Nephron (organoid): ENCODE results near the gene PIGZ.

Experiments
- H3K27ac Mint-ChIP-seq, 3 experiments: 2 replicates each; pipeline ENCODE4 v1.8.0; 2020; ENCODE audit warnings: mixed read lengths in 3 of 3, mild to moderate bottlenecking in 2 of 3, moderate library complexity in 1 of 3
- H3K27me3 Mint-ChIP-seq: 2 replicates; pipeline ENCODE4 v1.8.0; 2021; ENCODE audit warnings: low read depth, mild to moderate bottlenecking, moderate library complexity, mixed read lengths
- H3K36me3 Mint-ChIP-seq: 2 replicates; pipeline ENCODE4 v1.8.0; 2020; ENCODE audit warnings: low read depth, mixed read lengths
- H3K4me1 Mint-ChIP-seq: 2 replicates; pipeline ENCODE4 v1.8.0; 2020; ENCODE audit warnings: mixed read lengths
- H3K4me3 Mint-ChIP-seq, 3 experiments: 2 replicates each; pipeline ENCODE4 v1.8.0; 2020; ENCODE audit warnings: mild to moderate bottlenecking in 3 of 3, mixed read lengths in 3 of 3, moderate library complexity in 2 of 3
- H3K9me3 Mint-ChIP-seq: 2 replicates; pipeline ENCODE4 v1.8.0; 2020; ENCODE audit warnings: mixed read lengths
- TF ChIP-seq, protein P1 (sequence below), 3 experiments: fragments of 200-600 bp; sonication (generic); IDR thresholded peaks; one replicate each; pipeline ENCODE4 v1.5.0; 2021; ENCODE audit warnings: antibody characterized with exemption in 3 of 3; ENCODE audit not compliant: unreplicated experiment in 3 of 3

Gene PIGZ

DNA sequence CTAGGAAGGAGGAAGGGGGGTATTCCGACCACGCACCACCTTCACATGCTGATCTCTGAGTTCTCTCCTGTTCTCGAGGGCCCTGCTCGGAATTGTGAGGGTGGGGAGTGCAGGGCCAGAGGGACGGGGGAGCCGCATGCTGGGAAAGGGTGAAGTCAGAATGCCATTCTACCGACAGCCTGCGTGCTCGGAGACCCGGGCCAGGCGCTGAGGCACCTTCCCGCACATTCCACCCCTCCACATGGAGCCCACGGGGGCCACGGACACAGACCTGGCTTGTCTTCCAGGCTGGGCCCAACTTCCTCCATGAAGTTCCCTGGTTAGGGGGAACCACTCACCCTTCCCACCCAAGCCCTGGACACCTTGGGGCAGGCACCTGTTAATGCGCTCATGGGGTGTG, 28.7 kb upstream of the PIGZ start:
- no peaks in the 10 kb centered on the region for H3K9me3 Mint-ChIP-seq
- peaks cover 15% of the 10 kb centered on the region for H3K4me1 Mint-ChIP-seq
- no peak overlapping the region for H3K4me3 Mint-ChIP-seq
- peaks cover 4% of the 10 kb centered on the region for H3K27me3 Mint-ChIP-seq
- H3K36me3 Mint-ChIP-seq = no peaks in the 10 kb centered on the region
- peak overlapping the region in 2 of 3 experiments; percentile 63 to 71 for H3K27ac Mint-ChIP-seq
- TF ChIP-seq, protein P1, sequence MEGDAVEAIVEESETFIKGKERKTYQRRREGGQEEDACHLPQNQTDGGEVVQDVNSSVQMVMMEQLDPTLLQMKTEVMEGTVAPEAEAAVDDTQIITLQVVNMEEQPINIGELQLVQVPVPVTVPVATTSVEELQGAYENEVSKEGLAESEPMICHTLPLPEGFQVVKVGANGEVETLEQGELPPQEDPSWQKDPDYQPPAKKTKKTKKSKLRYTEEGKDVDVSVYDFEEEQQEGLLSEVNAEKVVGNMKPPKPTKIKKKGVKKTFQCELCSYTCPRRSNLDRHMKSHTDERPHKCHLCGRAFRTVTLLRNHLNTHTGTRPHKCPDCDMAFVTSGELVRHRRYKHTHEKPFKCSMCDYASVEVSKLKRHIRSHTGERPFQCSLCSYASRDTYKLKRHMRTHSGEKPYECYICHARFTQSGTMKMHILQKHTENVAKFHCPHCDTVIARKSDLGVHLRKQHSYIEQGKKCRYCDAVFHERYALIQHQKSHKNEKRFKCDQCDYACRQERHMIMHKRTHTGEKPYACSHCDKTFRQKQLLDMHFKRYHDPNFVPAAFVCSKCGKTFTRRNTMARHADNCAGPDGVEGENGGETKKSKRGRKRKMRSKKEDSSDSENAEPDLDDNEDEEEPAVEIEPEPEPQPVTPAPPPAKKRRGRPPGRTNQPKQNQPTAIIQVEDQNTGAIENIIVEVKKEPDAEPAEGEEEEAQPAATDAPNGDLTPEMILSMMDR (IDR thresholded peaks at IDR 0.05; ENCODE audit: unreplicated experiment in 3 of 3) = no peak

DNA sequence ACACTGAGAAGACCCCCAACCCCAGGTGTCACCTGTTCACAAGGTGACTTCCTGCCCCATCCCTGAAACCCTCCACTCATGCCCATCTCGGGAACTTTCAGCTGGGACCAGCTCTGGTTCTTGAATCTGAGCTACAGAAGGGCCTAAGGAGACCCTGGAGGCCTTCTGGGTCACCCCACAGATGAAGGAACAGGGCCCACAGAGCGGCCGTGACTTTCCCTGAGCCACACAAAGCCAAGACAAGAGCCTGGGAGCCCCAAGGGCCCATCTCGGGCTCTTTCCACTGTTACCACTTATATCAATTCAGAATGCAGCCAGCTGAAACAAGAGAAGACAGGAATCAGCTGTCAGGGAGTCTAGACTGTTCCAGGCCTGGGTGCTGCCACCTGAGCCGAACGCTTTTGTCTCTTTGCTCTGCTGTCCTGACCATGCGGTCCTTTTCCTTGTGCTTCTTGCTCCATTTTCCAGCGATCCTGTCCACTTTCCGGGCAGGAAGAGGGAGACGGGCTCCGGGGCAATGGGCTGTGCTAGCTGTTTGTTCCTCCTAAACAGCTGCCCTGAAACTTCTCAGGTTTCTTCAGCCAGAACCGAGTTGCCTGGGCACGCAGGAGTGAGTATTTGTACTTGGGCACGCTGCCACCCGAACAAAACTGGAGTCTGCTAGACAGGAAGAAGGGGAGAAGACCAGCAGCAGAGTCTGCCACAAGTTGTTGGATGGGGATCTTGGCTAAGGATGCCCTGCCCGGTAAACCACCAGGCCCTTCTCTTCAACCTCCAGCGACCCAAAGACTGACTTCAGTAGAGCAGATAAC, 28.0 kb upstream of the PIGZ start:
- H3K9me3 Mint-ChIP-seq = no peaks in the 10 kb centered on the region
- peaks cover 12% of the 10 kb centered on the region for H3K4me1 Mint-ChIP-seq
- TF ChIP-seq, protein P1 (IDR thresholded peaks at IDR 0.05; ENCODE audit: unreplicated experiment in 3 of 3) = no peak
- peak overlapping the region; percentile 63 to 71 (median 67) for H3K27ac Mint-ChIP-seq
- H3K36me3 Mint-ChIP-seq = no peaks in the 10 kb centered on the region
- peak overlapping the region in 1 of 3 experiments; percentile 34 for H3K4me3 Mint-ChIP-seq
- peaks cover 4% of the 10 kb centered on the region for H3K27me3 Mint-ChIP-seq

DNA sequence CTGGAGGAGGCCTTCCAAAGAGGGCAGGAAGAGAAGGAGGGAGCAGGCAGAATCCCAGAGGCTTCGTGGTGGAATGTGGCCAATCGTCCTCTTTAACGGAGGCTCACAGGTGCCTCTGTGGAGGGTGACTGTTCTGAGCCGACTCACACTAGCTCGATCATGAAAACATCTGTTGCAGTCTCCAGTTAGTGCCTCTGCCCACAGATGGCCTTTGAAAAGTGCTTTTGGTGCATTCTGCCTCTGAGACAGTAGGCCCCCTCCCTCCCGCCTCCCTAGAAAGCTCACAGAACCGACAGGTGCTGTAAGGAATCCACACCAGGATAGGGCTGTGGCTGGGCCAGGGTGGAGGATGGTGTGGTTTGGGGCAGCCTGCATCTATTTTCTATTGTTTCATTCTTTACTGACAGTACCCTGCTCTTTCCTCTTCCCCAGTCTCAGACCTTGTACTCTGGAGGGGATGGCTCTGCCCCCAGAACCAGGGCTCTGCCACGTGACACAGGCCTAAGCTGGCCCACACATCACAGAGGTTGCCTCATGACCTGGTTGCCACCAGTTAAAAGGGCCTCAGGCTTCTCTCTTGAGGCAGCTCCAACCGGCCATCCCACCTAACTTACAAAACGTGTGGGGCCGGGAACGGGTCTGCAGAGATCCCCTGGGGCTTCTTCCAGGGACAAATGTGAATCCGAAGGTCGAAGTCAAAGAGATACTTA, 27.2 kb upstream of the PIGZ start:
- no peaks in the 10 kb centered on the region for H3K36me3 Mint-ChIP-seq
- peaks cover 8% of the 10 kb centered on the region for H3K4me1 Mint-ChIP-seq
- no peaks in the 10 kb centered on the region for H3K9me3 Mint-ChIP-seq
- no peak overlapping the region for H3K4me3 Mint-ChIP-seq
- H3K27me3 Mint-ChIP-seq = peaks cover 4% of the 10 kb centered on the region
- TF ChIP-seq, protein P1 (IDR thresholded peaks at IDR 0.05; ENCODE audit: unreplicated experiment in 3 of 3) = no peak
- H3K27ac Mint-ChIP-seq = peak overlapping the region in 2 of 3 experiments; percentile 19 to 29

DNA sequence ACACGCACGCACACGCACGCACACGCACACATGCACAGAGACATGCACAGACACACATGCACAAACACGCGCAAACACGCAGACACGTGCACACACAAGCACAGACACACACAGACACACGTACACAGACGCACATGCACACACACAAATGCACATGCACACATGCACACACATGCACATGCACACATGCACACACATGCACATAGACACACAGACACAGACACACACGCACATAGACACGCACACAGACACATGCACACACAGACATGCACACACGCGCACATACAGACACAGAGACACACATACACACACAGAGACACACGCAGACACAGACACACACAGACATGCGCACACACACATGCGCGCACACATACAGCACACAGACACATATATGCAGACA, 26.4 kb upstream of the PIGZ start:
- no peaks in the 10 kb centered on the region for H3K36me3 Mint-ChIP-seq
- H3K27me3 Mint-ChIP-seq = peaks cover 3% of the 10 kb centered on the region
- no peak overlapping the region for H3K27ac Mint-ChIP-seq
- no peaks in the 10 kb centered on the region for H3K9me3 Mint-ChIP-seq
- H3K4me1 Mint-ChIP-seq = peaks cover 8% of the 10 kb centered on the region
- H3K4me3 Mint-ChIP-seq = no peak overlapping the region
- TF ChIP-seq, protein P1 (IDR thresholded peaks at IDR 0.05; ENCODE audit: unreplicated experiment in 3 of 3) = no peak

DNA sequence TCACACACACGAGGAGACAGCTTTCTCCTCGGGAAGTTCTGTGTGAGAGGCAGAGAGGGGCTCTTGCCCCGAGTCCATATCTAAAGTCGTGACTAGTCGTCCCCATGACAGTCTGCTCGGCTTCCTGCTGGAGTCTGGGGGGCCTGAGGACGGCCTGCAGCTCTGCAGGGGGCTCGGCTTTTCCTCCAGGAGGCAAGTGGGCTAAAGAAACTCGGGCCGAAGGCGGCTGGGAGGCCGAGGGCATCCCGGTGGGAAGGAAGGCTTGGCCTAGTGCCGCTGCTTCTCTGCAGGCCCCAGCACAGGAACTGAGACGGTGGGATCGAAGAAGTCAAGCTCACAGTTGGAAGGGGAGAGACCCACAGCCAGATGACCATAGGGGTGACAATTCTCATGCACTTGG, 25.4 kb upstream of the PIGZ start:
- TF ChIP-seq, protein P1 (IDR thresholded peaks at IDR 0.05; ENCODE audit: unreplicated experiment in 3 of 3) = no peak

More for the DNA sequence above, 25.4 kb upstream of the PIGZ start:
- no peak overlapping the region for H3K4me3 Mint-ChIP-seq
- peak overlapping the region in 1 of 3 experiments; percentile 44 for H3K27ac Mint-ChIP-seq
- H3K4me1 Mint-ChIP-seq = peaks cover 8% of the 10 kb centered on the region
- no peaks in the 10 kb centered on the region for H3K27me3 Mint-ChIP-seq
- no peaks in the 10 kb centered on the region for H3K9me3 Mint-ChIP-seq
- H3K36me3 Mint-ChIP-seq = no peaks in the 10 kb centered on the region
